ENCODE data around the gene GPSM1. TPM values are rescaled to one million over a fixed set of nuclear protein-coding genes. Genes with fewer than 3 reads are reported as not detected.

GPSM1 gene
- total RNA-seq (10 to 100 TPM; 10.0 to 11.6 TPM), polyA plus RNA-seq (under 1 TPM; 0.50 to 0.98 (median 0.82) TPM), total RNA-seq (10.6 to 46.8 (median 25.7) reads per million in 6 experiments)

- peak in 8 of 10 donors; percentile 18 to 70 (median 38) for DNase-seq
- Mint-ChIP-seq H3K36me3 (no peaks in the 10 kb centered on the region), H3K4me1 (peaks cover 2 to 17% (median 7%) of the 10 kb centered on the region in 4 donors), H3K9me3 (no peaks in the 10 kb centered on the region), H3K27me3 (peaks cover 0 to 2% (median 0%) of the 10 kb centered on the region in 5 donors), H3K27ac (peak within 1 kb of the TSS in 4 of 10 donors; percentile 49 to 79 (median 62)), H3K4me3 (peak within 1 kb of the TSS; percentile 65 to 84 (median 71))
- POLR2A ChIA-PET: no interaction called here
- ATAC-seq: peak; percentile 68 to 77
Measured at GRCh38 chr9:136327304-136327974, at the start of gene GPSM1. Gene GPSM1 (plus strand): TSS chr9:136327539. CDS start chr9:136327696, 157 bp downstream.

GRCh38 chr9:136277746-136278145 is 49.6 kb upstream of the GPSM1 start:
- POLR2A ChIA-PET: no interaction called here
- Mint-ChIP-seq H3K27ac (peak overlapping the region in 1 of 10 donors; percentile 18), H3K36me3 (no peaks in the 10 kb centered on the region), H3K4me3 (no peak overlapping the region), H3K9me3 (no peaks in the 10 kb centered on the region), H3K4me1 (peaks cover 0 to 5% (median under 1%) of the 10 kb centered on the region in 4 donors), H3K27me3 (peaks cover 0 to 10% (median 0%) of the 10 kb centered on the region in 5 donors)
- DNase-seq (no peak), ATAC-seq (no peak)

GRCh38 chr9:136278221-136278620 is 49.1 kb upstream of the GPSM1 start:
- Mint-ChIP-seq H3K4me1 (peaks cover 0 to 5% (median under 1%) of the 10 kb centered on the region in 4 donors), H3K9me3 (no peaks in the 10 kb centered on the region), H3K4me3 (no peak overlapping the region), H3K27ac (no peak overlapping the region), H3K27me3 (peaks cover 0 to 10% (median 0%) of the 10 kb centered on the region in 5 donors), H3K36me3 (no peaks in the 10 kb centered on the region)
- POLR2A ChIA-PET: no interaction called here
- no peak for ATAC-seq
- DNase-seq: no peak

- H3K4me1 Mint-ChIP-seq: peaks cover 3 to 9% (median 5%) of the 10 kb centered on the region in 4 donors
- no peaks in the 10 kb centered on the region for H3K36me3 Mint-ChIP-seq
- no peak overlapping the region for H3K4me3 Mint-ChIP-seq
- POLR2A ChIA-PET: no interaction called here
- H3K27me3 Mint-ChIP-seq: peaks cover 0 to 10% (median 4%) of the 10 kb centered on the region in 5 donors
- H3K9me3 Mint-ChIP-seq: no peaks in the 10 kb centered on the region
- no peak for ATAC-seq
- peak overlapping the region in 1 of 10 donors; percentile 28 for H3K27ac Mint-ChIP-seq
- no peak for DNase-seq
Measured at GRCh38 chr9:136278894-136279293, 48.4 kb upstream of the GPSM1 start.

GRCh38 chr9:136279471-136279870 is 47.9 kb upstream of the GPSM1 start:
- H3K4me3 Mint-ChIP-seq: no peak overlapping the region
- H3K36me3 Mint-ChIP-seq: no peaks in the 10 kb centered on the region
- no peak for ATAC-seq
- POLR2A ChIA-PET: no interaction called here
- DNase-seq: no peak
- H3K27me3 Mint-ChIP-seq: peaks cover 0 to 10% (median 4%) of the 10 kb centered on the region in 5 donors
- H3K9me3 Mint-ChIP-seq: no peaks in the 10 kb centered on the region
- H3K27ac Mint-ChIP-seq: peak overlapping the region in 1 of 10 donors; percentile 28
- peaks cover 3 to 9% (median 6%) of the 10 kb centered on the region in 4 donors for H3K4me1 Mint-ChIP-seq

GRCh38 chr9:136280535-136281315 is 46.6 kb upstream of the GPSM1 start:
- POLR2A ChIA-PET: no interaction called here
- no peak for ATAC-seq
- peaks cover 3 to 9% (median 6%) of the 10 kb centered on the region in 4 donors for H3K4me1 Mint-ChIP-seq
- no peaks in the 10 kb centered on the region for H3K9me3 Mint-ChIP-seq
- H3K27ac Mint-ChIP-seq: no peak overlapping the region
- DNase-seq: no peak
- no peaks in the 10 kb centered on the region for H3K36me3 Mint-ChIP-seq
- H3K4me3 Mint-ChIP-seq: no peak overlapping the region
- peaks cover 0 to 9% (median 4%) of the 10 kb centered on the region in 5 donors for H3K27me3 Mint-ChIP-seq

- H3K4me1 Mint-ChIP-seq: peaks cover 3 to 9% (median 6%) of the 10 kb centered on the region in 4 donors
- H3K9me3 Mint-ChIP-seq: no peaks in the 10 kb centered on the region
- no peaks in the 10 kb centered on the region for H3K36me3 Mint-ChIP-seq
- H3K27ac Mint-ChIP-seq: no peak overlapping the region
- POLR2A ChIA-PET: no interaction called here
- DNase-seq: no peak
- no peak for ATAC-seq
- H3K27me3 Mint-ChIP-seq: peaks cover 0 to 9% (median 4%) of the 10 kb centered on the region in 5 donors
- H3K4me3 Mint-ChIP-seq: no peak overlapping the region
Measured at GRCh38 chr9:136281421-136282271, 45.7 kb upstream of the GPSM1 start.

- Mint-ChIP-seq H3K27ac (no peak overlapping the region), H3K36me3 (no peaks in the 10 kb centered on the region), H3K4me3 (no peak overlapping the region), H3K27me3 (peaks cover 0 to 9% (median 5%) of the 10 kb centered on the region in 5 donors), H3K9me3 (no peaks in the 10 kb centered on the region), H3K4me1 (peaks cover 4 to 9% (median 6%) of the 10 kb centered on the region in 4 donors)
- ATAC-seq (no peak), DNase-seq (no peak)
- POLR2A ChIA-PET: no interaction called here
Measured at GRCh38 chr9:136282272-136282861, 45.0 kb upstream of the GPSM1 start.

GRCh38 chr9:136283291-136284235 is 43.8 kb upstream of the GPSM1 start:
- Mint-ChIP-seq H3K27me3 (peaks cover 0 to 9% (median 7%) of the 10 kb centered on the region in 5 donors), H3K27ac (no peak overlapping the region), H3K4me3 (peak overlapping the region in 3 of 10 donors; percentile 23 to 64 (median 43))

GRCh38 chr9:136284311-136284710 is 43.0 kb upstream of the GPSM1 start:
- Mint-ChIP-seq H3K4me3 (no peak overlapping the region), H3K4me1 (peaks cover 6 to 9% (median 7%) of the 10 kb centered on the region in 4 donors), H3K27me3 (peaks cover 0 to 9% (median 7%) of the 10 kb centered on the region in 5 donors), H3K9me3 (no peaks in the 10 kb centered on the region), H3K36me3 (no peaks in the 10 kb centered on the region), H3K27ac (no peak overlapping the region)
- POLR2A ChIA-PET: no interaction called here
- no peak for DNase-seq
- ATAC-seq: peak in 1 of 2 donors; percentile 8

More at GRCh38 chr9:136283291-136284235, 43.8 kb upstream of the GPSM1 start:
- Mint-ChIP-seq H3K4me1 (peaks cover 6 to 9% (median 7%) of the 10 kb centered on the region in 4 donors), H3K36me3 (no peaks in the 10 kb centered on the region), H3K9me3 (no peaks in the 10 kb centered on the region)
- POLR2A ChIA-PET: no interaction called here
- DNase-seq (peak; percentile 48 to 81 (median 66)), ATAC-seq (peak; percentile 96 to 99)

- Mint-ChIP-seq H3K27me3 (peaks cover 0 to 9% (median 7%) of the 10 kb centered on the region in 5 donors), H3K36me3 (no peaks in the 10 kb centered on the region), H3K4me1 (peaks cover 6 to 9% (median 7%) of the 10 kb centered on the region in 4 donors), H3K4me3 (no peak overlapping the region), H3K27ac (no peak overlapping the region), H3K9me3 (no peaks in the 10 kb centered on the region)
- POLR2A ChIA-PET: no interaction called here
- ATAC-seq (no peak), DNase-seq (no peak)
Measured at GRCh38 chr9:136284951-136285350, 42.4 kb upstream of the GPSM1 start.

Measured in naive thymus-derived CD8-positive, alpha-beta T cell (primary cell).